T-helper 2 cell (primary cell): ENCODE data around the gene ZNF469.

Source experiments
- DNase-seq, 5 experiments: peaks; one replicate each; pipeline versions ENCODE4 v3.0.0 to v3.0.0-alpha.2; 2012 to 2022

ZNF469 gene

GRCh38 chr16:88378401-88378800 is 4.4 kb upstream of the ZNF469 start:
- DNase-seq: no peak

GRCh38 chr16:88378836-88379693 is 3.7 kb upstream of the ZNF469 start:
- no peak for DNase-seq

GRCh38 chr16:88379694-88380040 is 3.1 kb upstream of the ZNF469 start:
- DNase-seq: no peak

GRCh38 chr16:88380099-88380498 is 2.7 kb upstream of the ZNF469 start:
- DNase-seq: no peak

- DNase-seq: no peak
Observed at GRCh38 chr16:88380619-88381018, 2.1 kb upstream of the ZNF469 start.

- DNase-seq: no peak
Observed at GRCh38 chr16:88381820-88382451, 823 bp upstream of the ZNF469 start.

GRCh38 chr16:88383401-88384221 is 852 bp downstream of the ZNF469 start:
- DNase-seq: no peak

- no peak for DNase-seq
Observed at GRCh38 chr16:88384222-88385111, 1.7 kb downstream of the ZNF469 start.

- no peak for DNase-seq
Observed at GRCh38 chr16:88385112-88385594, 2.4 kb downstream of the ZNF469 start.

GRCh38 chr16:88385831-88386815 is 3.4 kb downstream of the ZNF469 start:
- DNase-seq: no peak

GRCh38 chr16:88387180-88387765 is 4.5 kb downstream of the ZNF469 start:
- no peak for DNase-seq

GRCh38 chr16:88387941-88388627 is 5.3 kb downstream of the ZNF469 start:
- DNase-seq: no peak

GRCh38 chr16:88389191-88389590 is 6.4 kb downstream of the ZNF469 start:
- no peak for DNase-seq

GRCh38 chr16:88389621-88390160 is 6.9 kb downstream of the ZNF469 start:
- no peak for DNase-seq

- no peak for DNase-seq
Observed at GRCh38 chr16:88390265-88390664, 7.5 kb downstream of the ZNF469 start.

GRCh38 chr16:88390735-88391134 is 8.0 kb downstream of the ZNF469 start:
- DNase-seq: no peak

- DNase-seq: no peak
Observed at GRCh38 chr16:88391144-88391850, 8.5 kb downstream of the ZNF469 start.

- no peak for DNase-seq
Observed at GRCh38 chr16:88392111-88392510, 9.4 kb downstream of the ZNF469 start.

GRCh38 chr16:88392616-88393015 is 9.9 kb downstream of the ZNF469 start:
- no peak for DNase-seq
